T-helper 9 cell (primary cell): ENCODE results near the gene LRRC34.
A peak's percentile ranks its signal among the peaks of the same experiment; 100 is the strongest.

Experiments used
- DNase-seq: peaks from one replicate; pipeline ENCODE4 v3.0.0-alpha.2; 2020

The LRRC34 gene

GRCh38 chr3:169813757-169814517, 1.2 kb upstream of the LRRC34 start:
- peak; percentile 52 for DNase-seq

GRCh38 chr3:169813278-169813677, 574 bp upstream of the LRRC34 start:
- no peak for DNase-seq

GRCh38 chr3:169811631-169812331, 923 bp downstream of the LRRC34 start:
- no peak for DNase-seq

- DNase-seq = no peak
Measured at GRCh38 chr3:169809230-169809795, 3.4 kb downstream of the LRRC34 start.

GRCh38 chr3:169804681-169805080, 8.0 kb downstream of the LRRC34 start:
- DNase-seq = no peak

- DNase-seq = no peak
Measured at GRCh38 chr3:169792359-169792758, 20.3 kb downstream of the LRRC34 start.

- no peak for DNase-seq
Measured at GRCh38 chr3:169790687-169791429, 21.8 kb downstream of the LRRC34 start.

- no peak for DNase-seq
Measured at GRCh38 chr3:169790219-169790618, 22.5 kb downstream of the LRRC34 start.

GRCh38 chr3:169787791-169788190, 24.9 kb downstream of the LRRC34 start:
- DNase-seq = no peak

- no peak for DNase-seq
Measured at GRCh38 chr3:169787120-169787519, 25.6 kb downstream of the LRRC34 start.

GRCh38 chr3:169781209-169781855, 31.4 kb downstream of the LRRC34 start:
- no peak for DNase-seq

GRCh38 chr3:169780742-169781141, 32.0 kb downstream of the LRRC34 start:
- DNase-seq = no peak

- DNase-seq = no peak
Measured at GRCh38 chr3:169777822-169778221, 34.9 kb downstream of the LRRC34 start.

GRCh38 chr3:169774186-169774585, 38.5 kb downstream of the LRRC34 start:
- DNase-seq = no peak

- DNase-seq = peak; percentile 88
Measured at GRCh38 chr3:169772897-169773816, 39.5 kb downstream of the LRRC34 start, which contains the start of gene MYNN. Gene MYNN, plus strand, starts transcription at chr3:169773396. Its CDS starts 900 bp downstream, at chr3:169774296.

- DNase-seq = no peak
Measured at GRCh38 chr3:169772305-169772896, 40.3 kb downstream of the LRRC34 start.

- peak; percentile 52 for DNase-seq
Measured at GRCh38 chr3:169771497-169772304, 41.0 kb downstream of the LRRC34 start.

- DNase-seq = peak; percentile 44
Measured at GRCh38 chr3:169769287-169770181, 43.2 kb downstream of the LRRC34 start, which contains the start of gene ACTRT3. Gene ACTRT3, minus strand, starts transcription at chr3:169769561. Its CDS starts 41 bp downstream, at chr3:169769520.
